Measurements from ENCODE around the gene HHATL.

HHATL gene

DNA sequence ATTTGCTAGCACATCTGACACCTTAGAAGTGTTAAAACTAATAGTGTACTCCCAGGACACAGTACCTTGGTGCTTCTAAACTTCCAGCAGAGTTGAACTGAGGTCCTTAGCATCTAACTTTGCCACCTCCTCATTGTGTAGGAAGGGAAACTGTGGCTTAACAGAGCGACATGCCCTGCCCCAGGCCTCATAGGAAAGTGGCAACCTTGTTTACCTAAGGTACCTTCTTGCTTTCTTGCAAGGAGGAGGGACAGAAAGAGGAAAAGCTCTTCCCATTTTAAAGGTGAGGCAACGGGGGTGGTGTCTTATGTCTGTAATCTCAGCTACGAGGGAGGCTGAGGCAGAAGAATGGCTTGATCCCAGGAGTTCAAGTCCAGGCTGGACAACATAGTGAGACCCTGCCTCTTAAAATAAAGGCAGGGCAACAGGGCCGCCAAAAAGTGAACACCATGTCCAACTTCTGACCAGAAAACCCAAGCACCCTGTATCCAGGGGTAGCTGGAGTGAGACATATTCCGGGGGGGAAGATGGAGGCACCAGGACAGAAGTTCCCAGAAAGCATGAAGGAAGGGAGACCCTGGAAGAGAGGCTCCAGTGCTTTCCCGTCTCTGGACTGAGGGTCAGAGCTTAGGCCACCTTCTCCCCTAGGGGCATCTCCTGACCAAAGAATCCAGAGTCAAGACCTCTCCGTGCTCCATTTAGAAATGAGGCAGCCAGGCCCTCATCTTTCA, 17.8 kb downstream of the HHATL start:
- no peak for DNase-seq (ENCODE audit: low read depth in 2 of 2)

DNA sequence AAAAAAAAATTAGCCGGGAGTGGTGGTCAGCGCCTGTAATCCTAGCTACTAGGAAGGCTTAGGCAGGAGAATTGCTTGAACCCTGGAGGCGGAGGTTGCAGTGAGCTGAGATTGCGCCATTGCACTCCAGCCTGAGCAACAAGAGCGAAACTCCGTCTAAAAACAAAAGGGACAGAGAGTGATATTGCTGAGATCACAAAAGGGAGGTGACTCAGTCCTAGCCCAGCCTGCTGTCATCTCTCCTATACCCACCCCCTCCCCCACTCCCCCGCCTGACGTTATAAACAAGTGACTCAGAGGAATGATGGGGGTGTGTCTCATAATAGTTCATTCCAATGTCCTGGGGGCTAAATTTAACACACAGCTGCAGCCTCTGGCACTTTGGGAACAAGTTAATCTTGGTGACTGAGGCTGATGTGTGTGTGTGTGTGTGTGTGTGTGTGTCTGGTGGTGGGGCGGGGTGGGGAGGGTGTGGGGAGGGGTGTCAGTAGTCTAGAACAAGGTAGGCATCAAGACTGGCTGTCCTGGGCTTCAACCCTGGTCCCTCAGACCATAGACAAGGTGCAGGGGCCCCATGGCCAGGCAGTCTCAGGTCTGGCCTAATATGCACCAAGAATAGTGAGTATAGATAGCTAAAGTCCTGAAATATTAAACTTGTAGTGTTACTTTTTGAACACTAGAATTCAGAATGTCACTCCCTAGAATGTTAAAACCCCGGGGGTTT, 18.6 kb downstream of the HHATL start:
- no peak for DNase-seq (ENCODE audit: low read depth in 2 of 2)

DNA sequence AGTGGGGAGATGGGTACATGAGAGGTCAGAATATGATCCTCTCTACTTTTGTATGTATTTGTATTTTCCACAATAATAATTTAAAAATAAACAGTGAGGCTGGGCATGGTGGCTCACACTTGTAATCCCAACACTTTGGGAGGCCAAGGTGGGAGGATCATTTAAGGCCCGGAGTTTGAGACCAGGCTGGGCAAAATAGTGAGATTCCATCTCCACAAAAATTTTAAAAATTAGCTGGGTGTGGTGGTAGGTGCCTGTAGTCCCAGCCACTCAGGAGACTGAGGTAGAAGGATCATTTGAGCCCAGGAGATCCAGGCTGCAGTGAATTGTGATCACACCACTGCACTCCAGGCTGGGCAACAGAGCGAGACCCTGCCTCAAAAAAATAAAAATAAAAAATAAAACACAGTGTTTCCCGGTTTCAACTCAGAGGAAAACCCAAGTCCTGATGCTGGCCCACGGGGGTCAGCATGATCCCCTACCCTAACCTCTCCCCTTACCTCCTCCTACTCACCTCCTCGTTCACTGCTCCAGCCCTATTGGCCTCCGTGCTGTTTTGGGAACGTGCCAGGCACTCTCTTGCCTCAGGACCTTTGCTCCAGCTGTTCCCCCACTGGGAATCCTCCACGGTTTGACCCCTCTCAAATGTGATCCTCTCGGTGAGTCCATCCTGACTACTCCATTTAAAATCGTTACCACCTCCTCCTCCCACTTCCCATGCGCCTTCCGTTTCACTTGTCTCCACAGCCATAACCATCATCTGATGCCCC, 20.1 kb downstream of the HHATL start:
- DNase-seq (ENCODE audit: low read depth in 2 of 2) = no peak

DNA sequence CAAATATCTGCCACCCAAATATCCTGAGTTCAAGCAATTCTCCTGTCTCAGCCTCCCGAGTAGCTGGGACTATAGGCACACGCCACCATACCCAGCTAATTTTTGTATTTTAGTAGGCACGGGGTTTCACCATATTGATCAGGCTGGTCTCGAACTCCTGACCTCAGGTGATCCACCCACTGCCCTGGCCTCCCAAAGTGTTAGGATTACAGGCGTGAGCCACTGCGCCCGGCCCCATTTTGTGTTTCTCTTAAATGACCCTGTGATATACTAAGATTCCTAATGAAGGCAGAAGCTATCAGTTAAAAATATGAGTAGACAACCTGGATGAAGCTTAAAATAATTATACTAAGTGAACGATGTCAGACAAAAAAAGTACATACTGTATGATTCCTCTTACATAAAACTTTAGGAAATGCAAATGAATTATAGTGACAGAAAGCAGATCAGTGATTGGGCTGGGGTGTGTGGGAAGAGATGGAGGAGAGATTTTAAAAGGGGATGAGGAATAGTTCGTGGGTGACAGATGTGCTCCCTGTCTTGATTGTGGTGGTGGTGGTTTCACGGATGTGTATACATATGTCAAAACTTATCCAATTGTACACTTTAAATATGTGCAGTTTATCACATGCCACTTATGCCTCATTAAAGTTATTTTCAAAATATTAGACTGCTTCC, 21.1 kb downstream of the HHATL start:
- no peak for DNase-seq (ENCODE audit: low read depth in 2 of 2)

DNA sequence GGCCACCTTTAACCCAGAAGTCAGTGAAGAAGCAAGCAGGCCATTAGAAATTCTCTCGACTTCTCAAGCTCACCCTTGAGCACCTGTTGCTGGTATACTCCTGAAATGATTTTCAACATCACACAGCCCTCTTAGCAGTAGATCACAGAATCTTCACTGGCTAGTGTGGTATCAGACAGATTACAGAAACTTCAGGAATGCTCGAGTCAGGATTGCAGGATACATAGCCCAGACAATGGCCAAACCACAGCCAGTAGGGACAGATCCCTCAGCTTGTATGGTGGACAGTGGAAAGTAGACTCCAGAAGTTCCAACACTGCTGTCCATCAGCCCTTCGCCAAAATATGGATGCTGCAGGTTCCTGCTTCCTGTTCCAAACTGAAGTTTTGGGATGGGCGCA, 21.8 kb downstream of the HHATL start:
- DNase-seq (ENCODE audit: low read depth in 2 of 2) = no peak

DNA sequence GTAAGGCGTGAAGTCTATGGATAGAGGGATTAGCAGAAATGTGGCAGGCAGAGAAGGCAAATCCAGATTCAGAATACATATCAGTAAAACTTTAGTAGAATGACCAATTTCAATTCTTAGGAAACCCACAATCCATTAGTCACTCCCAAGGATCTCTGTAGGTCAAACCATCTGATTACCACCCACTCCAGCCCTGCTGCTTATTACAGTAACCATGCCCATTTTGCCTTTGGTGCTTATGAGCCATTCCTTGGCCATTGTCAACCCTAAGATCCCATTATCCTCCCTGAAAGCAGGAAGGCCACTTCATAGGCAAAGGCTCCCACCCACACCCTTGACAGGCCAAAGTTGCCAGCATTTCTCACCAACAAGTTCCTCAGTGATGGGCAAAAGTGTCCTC, 22.3 kb downstream of the HHATL start:
- DNase-seq (ENCODE audit: low read depth in 2 of 2) = no peak

DNA sequence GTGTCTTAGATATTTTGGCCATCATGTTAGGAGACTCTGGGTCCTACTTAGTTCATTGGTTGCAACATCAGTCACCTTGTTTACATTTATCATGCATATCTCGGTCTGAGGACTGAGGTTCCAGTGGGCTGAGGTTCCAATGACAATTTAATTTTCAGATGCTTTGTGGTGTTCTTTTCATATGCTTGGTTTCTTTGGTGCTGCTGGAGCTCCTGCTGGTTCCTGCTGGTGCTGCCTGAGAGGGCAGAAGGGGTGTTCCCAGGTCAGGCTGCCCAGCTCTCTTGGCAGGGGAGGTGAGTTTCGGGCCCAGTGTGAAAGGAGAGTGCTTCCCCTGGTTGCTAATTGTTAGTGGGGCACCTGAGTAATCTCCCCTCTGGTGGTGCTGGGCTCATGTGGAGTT, 24.2 kb downstream of the HHATL start:
- no peak for DNase-seq (ENCODE audit: low read depth in 2 of 2)

DNA sequence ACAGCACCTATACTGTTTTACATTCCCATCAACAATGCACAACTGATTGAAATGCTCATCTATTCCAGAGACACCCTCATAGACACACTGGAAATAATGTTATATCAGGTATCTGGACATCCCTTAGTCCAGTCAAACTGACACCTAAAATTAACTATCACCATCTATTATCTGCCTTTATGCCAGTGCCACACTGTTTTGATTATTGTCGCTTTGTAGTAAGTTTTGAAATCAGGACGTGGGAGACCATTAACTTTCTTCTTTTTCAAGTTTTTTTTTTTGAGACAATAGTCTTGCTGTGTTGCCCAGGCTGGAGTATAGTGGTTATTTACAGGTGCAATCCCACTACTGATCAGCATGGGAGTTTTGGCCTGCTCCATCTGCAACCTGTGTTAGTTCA, 26.7 kb downstream of the HHATL start:
- no peak for DNase-seq (ENCODE audit: low read depth in 2 of 2)

DNA sequence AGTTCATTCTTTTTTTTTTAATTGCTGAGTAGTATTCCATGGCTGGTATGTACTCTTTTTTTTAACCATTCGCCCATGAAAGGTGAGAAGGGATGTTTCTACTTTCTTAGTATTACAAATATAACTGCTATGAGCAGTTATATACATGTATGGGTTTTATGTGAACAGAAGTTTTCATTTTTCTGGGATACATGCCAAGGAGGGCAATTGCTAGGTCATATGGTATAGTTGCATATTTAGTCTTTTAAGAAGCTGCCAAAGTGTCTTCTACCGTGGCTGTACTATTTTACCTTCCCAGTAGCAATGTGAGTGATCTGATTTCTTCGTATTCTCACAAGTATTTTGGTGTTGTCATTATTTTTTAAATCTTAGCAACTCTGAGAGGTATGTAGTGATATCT, 28.5 kb downstream of the HHATL start:
- no peak for DNase-seq (ENCODE audit: low read depth in 2 of 2)

DNA sequence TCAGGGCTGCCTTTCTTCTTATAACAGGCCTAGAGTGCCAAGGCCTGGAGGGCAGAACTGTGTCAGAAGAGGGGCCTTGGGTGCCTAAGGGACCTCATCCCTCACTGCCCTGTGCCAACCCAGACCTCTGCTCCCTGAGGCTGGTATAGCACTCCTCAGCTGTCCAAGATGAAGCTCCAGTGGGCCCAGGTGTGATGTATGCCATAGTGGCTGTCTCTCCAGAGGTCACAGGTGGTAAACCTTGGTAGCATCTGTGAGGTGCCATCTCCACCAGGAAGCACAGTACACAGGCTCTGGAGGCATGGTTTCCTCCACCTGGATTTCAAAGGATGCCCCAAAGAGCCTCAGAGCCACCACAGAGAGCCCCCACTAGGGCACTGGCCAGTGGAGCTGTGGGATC, 29.5 kb downstream of the HHATL start:
- no peak for DNase-seq (ENCODE audit: low read depth in 2 of 2)

DNA sequence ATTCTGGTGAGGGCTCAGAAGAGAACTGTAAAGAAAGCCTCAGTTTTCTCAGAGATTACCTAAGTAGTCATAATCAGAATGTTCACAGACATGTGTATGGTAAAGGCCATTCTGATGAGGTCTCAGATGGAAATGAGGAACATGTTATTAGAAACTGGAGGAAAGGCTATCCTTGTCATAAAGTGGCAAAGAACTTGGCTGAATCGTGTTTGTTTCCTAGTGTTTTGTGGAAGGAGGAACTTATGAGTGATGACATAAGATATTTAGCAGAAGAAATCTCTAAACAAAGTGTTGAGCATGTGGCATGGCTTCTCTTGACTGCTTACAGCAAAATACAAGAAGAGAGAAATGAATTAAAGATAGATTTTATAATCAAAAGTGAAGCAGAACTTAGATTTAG, 30.1 kb downstream of the HHATL start:
- DNase-seq (ENCODE audit: low read depth in 2 of 2) = no peak

DNA sequence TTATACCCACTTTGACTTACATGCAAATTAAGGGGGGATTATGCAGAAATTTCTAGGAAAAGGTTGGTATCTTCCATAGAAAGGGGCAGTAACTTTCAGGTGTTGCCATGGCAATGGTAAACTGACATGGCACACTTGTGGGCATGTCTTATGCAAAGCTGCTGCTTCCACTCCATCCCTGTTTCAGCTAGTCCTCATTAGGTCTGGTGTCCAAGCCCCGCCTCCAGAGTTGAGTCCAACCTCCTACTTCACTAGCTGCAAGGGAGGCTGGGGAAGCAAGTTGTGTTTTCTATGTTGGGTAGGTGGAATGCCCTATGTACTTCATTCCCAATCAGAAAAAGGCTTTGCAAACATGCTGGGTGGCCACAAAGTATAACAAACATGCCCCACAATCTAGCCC, 31.9 kb downstream of the HHATL start:
- DNase-seq (ENCODE audit: low read depth in 2 of 2) = no peak

DNA sequence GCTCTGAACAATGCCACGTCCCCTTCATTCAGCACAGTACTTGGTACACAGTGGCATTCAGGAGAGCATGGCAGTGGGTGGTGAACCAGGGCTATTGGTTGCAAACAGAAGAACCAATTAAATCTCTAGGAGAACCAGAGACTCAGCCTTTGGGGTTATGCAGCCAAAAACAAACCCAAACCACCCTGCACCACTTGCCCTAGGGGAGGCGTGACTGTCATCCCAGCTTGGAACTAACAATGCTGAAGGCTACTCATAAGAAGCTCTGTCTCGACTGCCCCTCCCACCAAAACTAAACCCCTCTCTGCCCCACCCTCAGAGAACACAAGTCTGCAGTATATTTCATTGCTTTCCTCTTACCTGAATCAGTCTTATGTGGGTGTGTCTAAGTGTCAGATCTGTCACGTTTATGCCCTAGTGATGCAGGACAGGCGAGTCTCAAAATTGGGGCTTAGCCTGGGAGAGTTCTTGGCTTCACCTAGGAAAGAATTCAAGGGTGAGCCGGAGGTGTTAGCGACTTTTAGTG, 32.5 kb downstream of the HHATL start:
- DNase-seq (ENCODE audit: low read depth in 2 of 2) = no peak

DNA sequence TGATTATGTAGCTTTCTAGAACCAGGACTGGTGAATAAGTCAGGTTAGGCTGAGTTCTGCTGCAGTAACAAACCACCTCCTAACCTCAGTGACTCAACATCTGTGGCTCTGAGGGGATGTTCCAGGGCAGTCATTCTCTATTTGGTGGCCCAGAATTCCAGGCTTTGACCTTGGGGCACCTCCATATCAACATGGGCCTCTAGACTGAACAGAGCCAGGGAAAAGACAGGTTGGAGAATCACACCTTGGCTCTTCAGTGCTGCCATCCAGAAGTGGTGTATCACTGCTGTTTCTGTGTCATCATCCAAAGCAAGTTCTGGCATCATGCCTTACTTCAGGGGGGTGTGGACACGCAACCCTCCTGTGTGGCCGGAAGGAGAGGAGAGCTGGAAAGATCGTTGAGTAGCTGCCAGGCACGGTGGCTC, 33.8 kb downstream of the HHATL start:
- DNase-seq (ENCODE audit: low read depth in 2 of 2) = no peak

DNA sequence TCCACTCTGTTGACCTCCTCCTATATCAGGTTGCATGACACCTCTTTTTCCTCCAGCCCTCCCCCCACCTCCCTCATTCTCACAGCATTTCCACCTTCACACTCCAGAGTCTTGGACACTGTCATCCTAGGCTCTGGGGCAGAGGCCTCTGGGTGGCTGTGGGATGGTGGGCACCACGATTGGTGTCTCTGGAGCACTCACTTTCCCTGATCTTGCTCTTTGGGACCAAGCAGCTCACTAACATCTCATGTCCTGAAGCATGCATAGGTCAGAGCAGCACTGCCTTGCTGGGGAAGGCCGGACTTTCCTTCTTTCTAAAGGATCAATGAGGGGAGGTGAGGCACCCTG, 34.2 kb downstream of the HHATL start:
- no peak for DNase-seq (ENCODE audit: low read depth in 2 of 2)

DNA sequence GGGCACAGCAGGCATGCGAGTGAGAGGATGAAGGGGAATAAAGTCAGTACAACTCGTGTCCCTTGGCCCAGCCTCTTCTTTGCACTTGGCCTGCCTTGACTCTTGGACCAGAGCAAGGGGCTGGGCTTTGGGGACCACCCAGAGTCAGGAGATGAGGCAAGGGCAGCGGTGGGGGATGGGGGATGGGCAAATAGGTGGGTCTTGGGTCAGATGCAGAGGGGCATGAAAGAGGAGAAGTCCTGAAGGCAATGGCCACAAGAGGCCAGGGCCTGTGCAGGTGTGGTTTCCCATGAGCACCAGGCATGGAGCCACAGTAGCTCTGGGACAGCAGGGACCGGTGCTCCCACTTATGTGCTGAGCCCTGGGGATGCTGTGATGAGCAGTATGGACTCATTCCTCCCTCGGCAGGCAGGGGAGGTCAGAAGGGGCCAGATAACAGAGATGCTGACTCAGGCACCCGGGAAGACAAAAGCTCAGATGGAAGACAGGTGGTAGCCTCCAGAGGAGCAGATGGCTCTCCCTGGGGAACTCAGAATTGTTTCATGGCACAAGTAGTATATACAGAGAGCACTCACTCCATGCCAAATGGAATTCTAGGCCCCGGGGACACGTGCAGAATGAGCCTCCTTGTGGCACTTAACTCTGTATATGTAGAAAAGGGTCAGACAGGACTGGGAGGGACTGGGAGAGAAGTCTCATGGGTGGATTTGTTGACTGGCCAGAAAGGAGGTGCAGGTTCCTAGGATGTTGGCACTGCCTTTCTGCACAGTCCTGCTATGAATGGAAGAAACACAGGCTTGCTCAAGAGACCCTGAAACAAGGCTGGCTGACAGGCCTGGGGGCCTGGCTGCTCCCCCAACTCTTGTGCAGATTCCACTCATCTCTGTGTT, 34.8 kb downstream of the HHATL start:
- no peak for DNase-seq (ENCODE audit: low read depth in 2 of 2)

DNA sequence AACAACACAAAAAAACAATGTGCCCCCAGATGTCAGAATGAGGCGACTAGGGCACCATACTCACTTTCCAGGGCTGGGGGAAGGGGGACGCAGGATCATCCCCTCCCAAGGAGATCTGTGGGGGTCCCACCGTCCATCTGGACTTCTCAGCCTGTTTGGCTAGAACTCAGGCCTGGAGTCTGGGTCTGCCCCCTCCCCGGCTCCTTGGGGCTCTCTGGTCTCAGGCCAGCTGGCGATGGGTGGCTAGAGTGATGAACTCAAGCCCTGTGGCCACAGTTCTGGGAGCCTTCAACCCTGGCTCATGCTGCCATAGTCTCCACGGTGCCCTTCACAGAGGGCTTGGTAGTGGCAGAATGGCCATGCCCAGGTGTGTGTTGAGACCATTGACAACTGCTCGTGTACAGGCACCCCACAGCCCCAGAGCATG, 35.5 kb downstream of the HHATL start:
- no peak for DNase-seq (ENCODE audit: low read depth in 2 of 2)

DNA sequence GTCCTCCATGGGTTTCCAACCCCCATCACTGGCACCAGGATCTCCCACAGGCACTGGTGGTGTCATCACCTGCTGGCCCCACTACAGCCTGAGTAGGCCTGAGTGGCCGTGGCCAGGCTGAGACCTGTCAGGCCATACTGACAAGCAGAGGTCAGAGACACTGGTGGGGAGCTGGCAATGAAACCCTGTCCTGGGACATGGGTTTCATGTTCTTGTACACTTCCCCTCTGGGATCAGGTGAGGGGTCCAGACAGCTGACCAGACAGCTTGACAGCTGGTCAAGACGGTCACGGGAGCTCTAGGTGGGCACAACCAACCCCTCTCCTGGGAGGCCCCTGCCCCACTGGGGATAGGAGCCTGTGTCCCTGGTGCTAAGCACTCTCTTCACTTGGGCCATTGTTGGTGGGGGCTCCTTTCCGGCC, 36.0 kb downstream of the HHATL start:
- no peak for DNase-seq (ENCODE audit: low read depth in 2 of 2)

DNA sequence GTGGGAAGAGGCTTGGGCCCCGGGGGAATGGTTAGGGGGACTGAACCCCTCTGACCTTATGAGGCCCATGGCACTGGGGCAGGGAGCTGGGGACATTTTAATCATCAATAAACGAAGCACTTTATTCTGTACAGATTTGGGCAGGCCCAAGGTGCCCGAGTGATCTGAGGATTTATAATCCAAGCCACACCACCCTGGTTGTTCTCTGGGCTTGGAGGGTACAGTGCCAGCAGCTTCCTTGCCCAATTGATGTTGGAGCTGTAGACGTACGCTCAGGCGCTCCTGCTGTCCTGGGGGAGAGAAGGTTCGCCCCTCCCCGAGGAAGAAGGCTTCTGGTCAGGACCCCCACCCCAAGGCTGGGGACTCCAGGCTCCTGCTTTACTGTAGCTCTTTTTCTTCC, 36.6 kb downstream of the HHATL start:
- DNase-seq (ENCODE audit: low read depth in 2 of 2) = no peak

DNA sequence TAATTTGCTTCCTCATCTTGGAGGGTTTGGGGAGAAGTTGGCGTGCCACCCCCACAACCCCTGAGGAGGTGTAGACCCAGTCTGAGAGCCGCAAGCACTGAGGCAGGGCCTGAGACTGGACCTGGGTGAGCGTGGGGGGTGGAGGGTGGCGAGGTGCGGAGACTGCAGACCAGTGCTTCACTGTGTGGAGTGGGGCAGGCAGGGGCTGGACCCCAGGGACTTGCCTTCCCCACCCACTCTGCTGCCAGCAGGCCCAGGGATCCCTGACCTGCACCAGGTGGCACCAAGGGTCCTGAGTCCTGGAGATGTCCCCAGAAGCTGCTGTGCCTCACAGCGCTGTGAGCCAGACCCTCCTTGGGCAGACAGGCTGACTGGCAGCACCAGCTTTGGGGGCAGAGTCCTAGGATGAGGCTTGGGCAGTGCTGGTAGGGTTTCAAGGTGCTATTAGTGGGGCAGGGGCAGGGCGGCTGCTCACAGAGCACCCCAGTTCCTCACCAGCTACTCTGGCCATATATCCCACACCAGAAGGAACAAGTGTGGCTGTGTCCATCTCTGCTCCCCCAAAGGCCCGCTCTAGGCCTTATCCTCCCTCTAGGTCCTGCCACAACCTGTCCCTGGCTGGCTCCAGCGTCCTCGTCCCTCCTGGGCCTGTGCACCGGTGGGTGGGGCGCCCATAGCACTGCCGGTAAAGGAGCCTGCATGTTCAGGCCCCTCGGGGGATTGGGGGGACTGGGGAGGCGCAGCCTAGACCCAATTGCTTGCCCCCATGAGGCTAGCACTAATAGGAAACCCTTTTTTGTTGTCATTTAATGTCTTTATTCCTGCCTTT, 37.3 kb downstream of the HHATL start:
- DNase-seq (ENCODE audit: low read depth in 2 of 2) = no peak
